ENCODE results near the gene NEK1. TPM values are rescaled to one million over a fixed set of nuclear protein-coding genes. Genes with fewer than 3 reads are reported as not detected.
A peak's percentile ranks its signal among the peaks of the same experiment; 100 is the strongest.

NEK1 gene
- total and polyA plus RNA-seq, 2 of the 13 experiments (the other 11 are each of a cell fraction or from before 2014, with no cell fraction given): 2.9 to 5.4 TPM

DNA sequence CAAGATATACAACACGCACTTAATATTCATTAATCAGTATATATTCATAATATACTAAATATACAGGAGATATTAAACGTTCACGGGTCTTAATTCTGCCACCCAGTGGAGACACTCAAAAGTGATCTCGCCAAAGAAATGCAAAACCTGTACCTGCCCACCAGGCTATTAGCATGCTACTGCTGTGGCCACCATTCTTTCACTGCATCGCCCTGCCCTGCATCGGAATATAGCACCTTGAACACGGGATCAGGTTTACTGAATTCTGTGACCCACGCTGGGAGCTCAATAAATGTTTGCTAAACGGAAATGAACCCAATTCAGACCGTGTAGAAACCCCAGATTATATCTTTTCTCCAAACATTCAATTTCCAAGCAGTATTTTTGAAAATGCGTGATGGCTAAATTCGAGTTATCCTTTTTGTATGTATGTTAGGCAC, 7.2 kb upstream of the NEK1 start (continued):
- TF ChIP-seq, protein P1, sequence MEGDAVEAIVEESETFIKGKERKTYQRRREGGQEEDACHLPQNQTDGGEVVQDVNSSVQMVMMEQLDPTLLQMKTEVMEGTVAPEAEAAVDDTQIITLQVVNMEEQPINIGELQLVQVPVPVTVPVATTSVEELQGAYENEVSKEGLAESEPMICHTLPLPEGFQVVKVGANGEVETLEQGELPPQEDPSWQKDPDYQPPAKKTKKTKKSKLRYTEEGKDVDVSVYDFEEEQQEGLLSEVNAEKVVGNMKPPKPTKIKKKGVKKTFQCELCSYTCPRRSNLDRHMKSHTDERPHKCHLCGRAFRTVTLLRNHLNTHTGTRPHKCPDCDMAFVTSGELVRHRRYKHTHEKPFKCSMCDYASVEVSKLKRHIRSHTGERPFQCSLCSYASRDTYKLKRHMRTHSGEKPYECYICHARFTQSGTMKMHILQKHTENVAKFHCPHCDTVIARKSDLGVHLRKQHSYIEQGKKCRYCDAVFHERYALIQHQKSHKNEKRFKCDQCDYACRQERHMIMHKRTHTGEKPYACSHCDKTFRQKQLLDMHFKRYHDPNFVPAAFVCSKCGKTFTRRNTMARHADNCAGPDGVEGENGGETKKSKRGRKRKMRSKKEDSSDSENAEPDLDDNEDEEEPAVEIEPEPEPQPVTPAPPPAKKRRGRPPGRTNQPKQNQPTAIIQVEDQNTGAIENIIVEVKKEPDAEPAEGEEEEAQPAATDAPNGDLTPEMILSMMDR (CRISPR knock-in tag; IDR thresholded peaks at IDR 0.05): peak; percentile 53
- TF ChIP-seq DNMT3B (CRISPR knock-in tag; conservative IDR thresholded peaks at IDR 0.05) (0 out of 2 replicates have a peak, but pooled peaks have one; percentile 53), ZNF552 (CRISPR knock-in tag; IDR thresholded peaks at IDR 0.05; ENCODE audit: borderline replicate concordance) (no peak)

DNA sequence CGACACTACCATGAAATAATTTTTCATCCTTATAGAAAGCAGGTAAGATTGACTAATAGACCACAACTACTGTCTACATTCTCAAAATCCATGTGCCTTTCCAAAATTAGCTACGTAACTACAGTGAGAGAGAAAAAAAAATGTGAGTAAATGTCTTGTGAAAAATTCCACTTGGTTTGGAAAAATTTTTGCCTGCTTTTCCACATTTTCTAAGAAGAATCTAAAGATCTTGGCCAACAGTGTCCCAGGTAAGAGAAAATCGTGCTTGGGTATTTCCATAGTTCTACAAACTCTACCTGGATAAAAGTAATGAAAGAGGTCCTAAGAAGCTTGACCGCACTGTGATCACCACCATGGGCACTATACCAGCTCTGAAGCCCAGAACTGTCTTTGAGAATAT, 6.6 kb upstream of the NEK1 start:
- 56% methylated on average over 4 of the region's 4 CpGs for WGBS (ENCODE audit: low lambda C conversion rate)
- Histone ChIP-seq H4K20me1 (ENCODE audit: insufficient read depth, low read length) (no peaks in the 10 kb centered on the region; the same call in 1 of the 2 replicates), H3K79me2 (ENCODE audit: insufficient read depth, low read length) (peaks cover 35% of the 10 kb centered on the region), H3K9ac (ENCODE audit: insufficient read depth, low read depth, low read length) (peak overlapping the region; percentile 96; the same call in 1 of the 2 replicates), H3K4me2 (ENCODE audit: low read depth, low read length) (peak overlapping the region; percentile 96), H3K27me3 (ENCODE audit: control insufficient read depth in 1 of 2, insufficient read depth in 2 of 2, low read length in 2 of 2) (no peaks in the 10 kb centered on the region), H2AFZ (ENCODE audit: low read length) (peak overlapping the region; percentile 59), H3K4me3 (replicated peaks in 1 of 3; ENCODE audit: insufficient read depth in 1 of 3, low read depth in 2 of 3, low read length in 3 of 3) (peak overlapping the region; percentile 79 to 84 (median 80); a peak in 4 of 6 replicates), H3K4me1 (ENCODE audit: insufficient read depth, low read length) (peaks cover 53% of the 10 kb centered on the region), H3K27ac (ENCODE audit: extremely low read length, insufficient read depth, low read length) (peak overlapping the region; percentile 86), H3K36me3 (replicated peaks in 1 of 2; ENCODE audit: control insufficient read depth in 1 of 2, insufficient read depth in 2 of 2, low read length in 2 of 2) (no peaks in the 10 kb centered on the region), H3K9me3 (ENCODE audit: low read length) (no peaks in the 10 kb centered on the region)
- ChIA-PET CTCF (ENCODE audit: low intra/inter-chr PET ratio, low total read pairs) (no interaction called here), POLR2A (no interaction called here)
- in situ Hi-C loops (cut with HindIII; ENCODE audit: extremely low pct_ligation_motif_present, low pct_unique_long_range_greater_than_20kb): loop anchor here (10.0 to 25.0 kb wide), 2 partner anchors 96 to 468 kb away; partner anchors contain the start of gene AADAT
- ATAC-seq (no peak), DNase-seq (ENCODE audit: low spot score) (no peak), FAIRE-seq (no peak)
- TF ChIP-seq, protein P2, sequence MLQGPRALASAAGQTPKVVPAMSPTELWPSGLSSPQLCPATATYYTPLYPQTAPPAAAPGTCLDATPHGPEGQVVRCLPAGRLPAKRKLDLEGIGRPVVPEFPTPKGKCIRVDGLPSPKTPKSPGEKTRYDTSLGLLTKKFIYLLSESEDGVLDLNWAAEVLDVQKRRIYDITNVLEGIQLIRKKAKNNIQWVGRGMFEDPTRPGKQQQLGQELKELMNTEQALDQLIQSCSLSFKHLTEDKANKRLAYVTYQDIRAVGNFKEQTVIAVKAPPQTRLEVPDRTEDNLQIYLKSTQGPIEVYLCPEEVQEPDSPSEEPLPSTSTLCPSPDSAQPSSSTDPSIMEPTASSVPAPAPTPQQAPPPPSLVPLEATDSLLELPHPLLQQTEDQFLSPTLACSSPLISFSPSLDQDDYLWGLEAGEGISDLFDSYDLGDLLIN (CRISPR knock-in tag; IDR thresholded peaks at IDR 0.05; ENCODE audit: borderline replicate concordance): no peak
- TF ChIP-seq, protein P3, sequence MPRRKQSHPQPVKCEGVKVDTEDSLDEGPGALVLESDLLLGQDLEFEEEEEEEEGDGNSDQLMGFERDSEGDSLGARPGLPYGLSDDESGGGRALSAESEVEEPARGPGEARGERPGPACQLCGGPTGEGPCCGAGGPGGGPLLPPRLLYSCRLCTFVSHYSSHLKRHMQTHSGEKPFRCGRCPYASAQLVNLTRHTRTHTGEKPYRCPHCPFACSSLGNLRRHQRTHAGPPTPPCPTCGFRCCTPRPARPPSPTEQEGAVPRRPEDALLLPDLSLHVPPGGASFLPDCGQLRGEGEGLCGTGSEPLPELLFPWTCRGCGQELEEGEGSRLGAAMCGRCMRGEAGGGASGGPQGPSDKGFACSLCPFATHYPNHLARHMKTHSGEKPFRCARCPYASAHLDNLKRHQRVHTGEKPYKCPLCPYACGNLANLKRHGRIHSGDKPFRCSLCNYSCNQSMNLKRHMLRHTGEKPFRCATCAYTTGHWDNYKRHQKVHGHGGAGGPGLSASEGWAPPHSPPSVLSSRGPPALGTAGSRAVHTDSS (CRISPR knock-in tag; conservative IDR thresholded peaks at IDR 0.05): no peak
- TF ChIP-seq, protein P4, sequence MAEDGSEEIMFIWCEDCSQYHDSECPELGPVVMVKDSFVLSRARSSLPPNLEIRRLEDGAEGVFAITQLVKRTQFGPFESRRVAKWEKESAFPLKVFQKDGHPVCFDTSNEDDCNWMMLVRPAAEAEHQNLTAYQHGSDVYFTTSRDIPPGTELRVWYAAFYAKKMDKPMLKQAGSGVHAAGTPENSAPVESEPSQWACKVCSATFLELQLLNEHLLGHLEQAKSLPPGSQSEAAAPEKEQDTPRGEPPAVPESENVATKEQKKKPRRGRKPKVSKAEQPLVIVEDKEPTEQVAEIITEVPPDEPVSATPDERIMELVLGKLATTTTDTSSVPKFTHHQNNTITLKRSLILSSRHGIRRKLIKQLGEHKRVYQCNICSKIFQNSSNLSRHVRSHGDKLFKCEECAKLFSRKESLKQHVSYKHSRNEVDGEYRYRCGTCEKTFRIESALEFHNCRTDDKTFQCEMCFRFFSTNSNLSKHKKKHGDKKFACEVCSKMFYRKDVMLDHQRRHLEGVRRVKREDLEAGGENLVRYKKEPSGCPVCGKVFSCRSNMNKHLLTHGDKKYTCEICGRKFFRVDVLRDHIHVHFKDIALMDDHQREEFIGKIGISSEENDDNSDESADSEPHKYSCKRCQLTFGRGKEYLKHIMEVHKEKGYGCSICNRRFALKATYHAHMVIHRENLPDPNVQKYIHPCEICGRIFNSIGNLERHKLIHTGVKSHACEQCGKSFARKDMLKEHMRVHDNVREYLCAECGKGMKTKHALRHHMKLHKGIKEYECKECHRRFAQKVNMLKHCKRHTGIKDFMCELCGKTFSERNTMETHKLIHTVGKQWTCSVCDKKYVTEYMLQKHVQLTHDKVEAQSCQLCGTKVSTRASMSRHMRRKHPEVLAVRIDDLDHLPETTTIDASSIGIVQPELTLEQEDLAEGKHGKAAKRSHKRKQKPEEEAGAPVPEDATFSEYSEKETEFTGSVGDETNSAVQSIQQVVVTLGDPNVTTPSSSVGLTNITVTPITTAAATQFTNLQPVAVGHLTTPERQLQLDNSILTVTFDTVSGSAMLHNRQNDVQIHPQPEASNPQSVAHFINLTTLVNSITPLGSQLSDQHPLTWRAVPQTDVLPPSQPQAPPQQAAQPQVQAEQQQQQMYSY (CRISPR knock-in tag; IDR thresholded peaks at IDR 0.05): no peak
- TF ChIP-seq FOXK1 (CRISPR knock-in tag; IDR thresholded peaks at IDR 0.05; ENCODE audit: borderline replicate concordance, low read depth) (no peak), U2AF1 (optimal IDR thresholded peaks at IDR 0.05; ENCODE audit: low read depth, low read length) (no peak)
- intact Hi-C loops (cut with micrococcal nuclease; ENCODE audit: unreplicated experiment): loop anchor here (10.0 kb wide), 1 partner anchor 466 kb away; the partner anchor contains the start of gene AADAT
- BruUV-seq (replicated peaks): no TSS peak

All from HepG2 (cell line).